GM21529 (cell line): ENCODE data around the gene TRIOBP.

ENCODE experiments used
- ATAC-seq: cut with Tn5 transposase; IDR thresholded peaks from one replicate; pipeline ENCODE4 v1.9.1; 2021; ENCODE audit not compliant: unreplicated experiment

The TRIOBP gene

GRCh38 chr22:37748659-37749058, 51.8 kb downstream of the TRIOBP start:
- ATAC-seq, result no peak

GRCh38 chr22:37749226-37749625, 52.4 kb downstream of the TRIOBP start:
- no peak for ATAC-seq

GRCh38 chr22:37749831-37750595, 53.2 kb downstream of the TRIOBP start:
- ATAC-seq, result no peak

- no peak for ATAC-seq
These were observed 53.8 kb downstream of the TRIOBP start for GRCh38 chr22:37750596-37751162.

GRCh38 chr22:37751449-37752188, 54.8 kb downstream of the TRIOBP start:
- ATAC-seq, result no peak

GRCh38 chr22:37752189-37753087, 55.6 kb downstream of the TRIOBP start:
- no peak for ATAC-seq

GRCh38 chr22:37753746-37754145, 56.9 kb downstream of the TRIOBP start:
- no peak for ATAC-seq

- ATAC-seq, result no peak
These were observed 60.8 kb downstream of the TRIOBP start for GRCh38 chr22:37757663-37758062.

GRCh38 chr22:37758694-37759093, 61.8 kb downstream of the TRIOBP start:
- no peak for ATAC-seq

- ATAC-seq, result no peak
These were observed 62.4 kb downstream of the TRIOBP start for GRCh38 chr22:37759281-37759680.

- ATAC-seq, result no peak
These were observed 63.3 kb downstream of the TRIOBP start for GRCh38 chr22:37760152-37760551.

GRCh38 chr22:37762389-37762836, 65.6 kb downstream of the TRIOBP start:
- no peak for ATAC-seq

- ATAC-seq, result no peak
These were observed 66.2 kb downstream of the TRIOBP start for GRCh38 chr22:37763012-37763411.

GRCh38 chr22:37763652-37764051, 66.8 kb downstream of the TRIOBP start:
- ATAC-seq, result no peak

- ATAC-seq, result no peak
These were observed 67.8 kb downstream of the TRIOBP start for GRCh38 chr22:37764622-37765021.

GRCh38 chr22:37765498-37765897, 68.7 kb downstream of the TRIOBP start:
- no peak for ATAC-seq

- ATAC-seq, result no peak
These were observed 69.2 kb downstream of the TRIOBP start for GRCh38 chr22:37765953-37766576.

GRCh38 chr22:37768273-37768672, 71.4 kb downstream of the TRIOBP start:
- ATAC-seq, result no peak

GRCh38 chr22:37769056-37769455, 72.2 kb downstream of the TRIOBP start:
- no peak for ATAC-seq

GRCh38 chr22:37771081-37771480, 74.2 kb downstream of the TRIOBP start:
- no peak for ATAC-seq
